Activated naive CD8-positive, alpha-beta T cell (primary cell): Measurements from ENCODE around the gene IL1F10.

Source experiments
- H3K27ac Mint-ChIP-seq: one replicate; pipeline ENCODE4 v1.8.0; 2021; ENCODE audit warnings: mixed read lengths
- H3K27me3 Mint-ChIP-seq: one replicate; pipeline ENCODE4 v1.8.0; 2021; ENCODE audit warnings: mixed read lengths
- H3K36me3 Mint-ChIP-seq: one replicate; pipeline ENCODE4 v1.8.0; 2021; ENCODE audit warnings: mixed read lengths
- H3K4me1 Mint-ChIP-seq: one replicate; pipeline ENCODE4 v1.8.0; 2021; ENCODE audit warnings: low read depth, mixed read lengths
- H3K4me3 Mint-ChIP-seq: one replicate; pipeline ENCODE4 v1.8.0; 2021; ENCODE audit warnings: mild to moderate bottlenecking, mixed read lengths
- H3K9me3 Mint-ChIP-seq: one replicate; pipeline ENCODE4 v1.8.0; 2021; ENCODE audit warnings: low read depth, mixed read lengths

Gene IL1F10

DNA sequence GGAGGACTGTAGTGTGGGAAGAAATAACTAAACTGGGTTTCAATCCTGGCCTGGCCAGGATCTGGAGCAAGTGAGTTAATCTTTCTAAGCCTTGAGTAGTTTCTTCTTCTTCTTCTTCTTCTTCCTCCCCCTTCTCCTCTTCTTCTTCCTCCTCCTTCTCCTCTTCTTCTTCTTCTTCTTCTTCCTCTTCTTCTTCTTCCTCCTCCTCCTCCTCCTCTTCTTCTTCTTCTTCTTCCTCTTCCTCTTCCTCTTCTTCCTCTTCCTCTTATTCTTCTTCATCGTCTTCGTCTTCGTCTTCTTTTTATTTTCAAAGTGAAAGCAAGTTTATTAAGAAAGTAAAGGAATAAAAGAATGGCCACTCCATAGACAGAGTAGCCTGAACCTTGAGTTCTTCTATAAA, 53.1 kb downstream of the IL1F10 start:
- H3K4me1 Mint-ChIP-seq = peaks cover 23% of the 10 kb centered on the region
- no peaks in the 10 kb centered on the region for H3K36me3 Mint-ChIP-seq
- no peak overlapping the region for H3K4me3 Mint-ChIP-seq
- H3K9me3 Mint-ChIP-seq = no peaks in the 10 kb centered on the region
- H3K27ac Mint-ChIP-seq = no peak overlapping the region
- no peaks in the 10 kb centered on the region for H3K27me3 Mint-ChIP-seq

DNA sequence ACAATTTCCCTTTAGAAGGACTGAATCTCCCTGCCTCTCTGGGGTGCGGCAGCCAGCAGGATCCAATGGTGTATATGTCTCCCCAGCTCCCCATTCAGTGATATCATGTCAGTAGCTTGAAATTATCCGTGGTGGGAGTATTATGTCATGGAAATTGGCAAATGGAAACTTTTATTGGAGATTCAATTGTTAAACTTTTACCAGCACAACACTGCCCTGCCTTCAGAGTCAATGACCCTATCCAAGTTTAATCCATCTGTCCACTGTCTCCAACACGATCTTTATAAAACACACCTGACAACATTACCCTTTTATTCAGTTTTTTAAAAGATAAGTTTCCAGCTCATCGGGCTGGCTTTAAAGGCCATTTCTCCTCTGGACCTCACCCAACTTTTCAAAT, 54.6 kb downstream of the IL1F10 start:
- Mint-ChIP-seq H3K27ac (no peak overlapping the region), H3K36me3 (no peaks in the 10 kb centered on the region), H3K4me1 (peaks cover 18% of the 10 kb centered on the region), H3K9me3 (no peaks in the 10 kb centered on the region), H3K27me3 (no peaks in the 10 kb centered on the region), H3K4me3 (no peak overlapping the region)

GRCh38 chr2:113123726-113124125, 56.0 kb downstream of the IL1F10 start:
- no peak overlapping the region for H3K4me3 Mint-ChIP-seq
- no peaks in the 10 kb centered on the region for H3K9me3 Mint-ChIP-seq

DNA sequence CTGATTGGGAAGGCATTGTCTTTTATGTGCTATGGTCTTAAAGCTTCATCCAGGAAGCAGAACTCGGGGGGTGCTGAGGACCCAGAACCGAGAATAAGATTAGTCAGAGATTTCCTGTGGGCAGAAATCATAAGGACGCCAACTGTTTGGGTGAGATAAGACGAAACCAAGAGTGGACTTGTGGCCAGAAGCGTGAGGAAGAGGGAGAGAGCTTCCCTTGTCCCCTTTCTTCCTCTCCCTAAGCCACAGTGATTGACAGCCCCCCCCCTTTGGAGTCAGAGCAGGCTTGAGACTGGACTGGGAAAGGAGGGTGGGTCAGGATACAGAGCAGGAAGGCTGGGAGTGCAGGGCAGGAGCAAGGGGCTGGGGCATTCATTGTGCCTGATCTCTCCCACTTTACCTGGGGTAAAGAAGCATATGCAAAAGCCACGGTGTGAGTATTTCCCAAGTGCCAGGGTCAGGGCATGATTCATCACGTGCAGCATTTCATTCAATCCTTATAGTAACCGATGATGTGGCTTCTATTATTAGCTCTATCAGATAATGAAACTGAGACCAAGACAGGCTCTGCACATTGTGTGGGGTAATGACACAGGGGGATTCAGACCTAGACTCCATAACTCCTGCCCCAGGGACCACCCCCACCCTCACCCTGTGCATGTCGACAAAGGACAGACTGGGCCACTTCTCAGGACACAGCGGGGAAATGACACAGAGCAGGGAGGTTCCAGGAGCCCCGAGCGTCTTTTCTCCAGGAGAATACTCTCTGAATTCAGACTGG, 56.6 kb downstream of the IL1F10 start:
- Mint-ChIP-seq H3K27ac (peak overlapping the region; percentile 56), H3K4me1 (peaks cover 17% of the 10 kb centered on the region), H3K36me3 (no peaks in the 10 kb centered on the region), H3K27me3 (no peaks in the 10 kb centered on the region), H3K4me3 (no peak overlapping the region), H3K9me3 (no peaks in the 10 kb centered on the region)

More at GRCh38 chr2:113123726-113124125, 56.0 kb downstream of the IL1F10 start:
- peaks cover 17% of the 10 kb centered on the region for H3K4me1 Mint-ChIP-seq
- H3K27ac Mint-ChIP-seq = peak overlapping the region; percentile 56
- no peaks in the 10 kb centered on the region for H3K27me3 Mint-ChIP-seq
- no peaks in the 10 kb centered on the region for H3K36me3 Mint-ChIP-seq
